HUDEP-2 (cell line): ENCODE results near the gene CDK19.

Experiments
- DNase-seq, 76 experiments: peaks; one replicate each; lab custom pipeline; 2025; ENCODE audit not compliant: unreplicated experiment in 76 of 76; lab: John Stamatoyannopoulos, UW

CDK19 gene

GRCh38 chr6:110665600-110665999 is 149.7 kb downstream of the CDK19 start:
- DNase-seq: no peak

- no peak for DNase-seq
These were observed 150.3 kb downstream of the CDK19 start for GRCh38 chr6:110664933-110665332.

DNA sequence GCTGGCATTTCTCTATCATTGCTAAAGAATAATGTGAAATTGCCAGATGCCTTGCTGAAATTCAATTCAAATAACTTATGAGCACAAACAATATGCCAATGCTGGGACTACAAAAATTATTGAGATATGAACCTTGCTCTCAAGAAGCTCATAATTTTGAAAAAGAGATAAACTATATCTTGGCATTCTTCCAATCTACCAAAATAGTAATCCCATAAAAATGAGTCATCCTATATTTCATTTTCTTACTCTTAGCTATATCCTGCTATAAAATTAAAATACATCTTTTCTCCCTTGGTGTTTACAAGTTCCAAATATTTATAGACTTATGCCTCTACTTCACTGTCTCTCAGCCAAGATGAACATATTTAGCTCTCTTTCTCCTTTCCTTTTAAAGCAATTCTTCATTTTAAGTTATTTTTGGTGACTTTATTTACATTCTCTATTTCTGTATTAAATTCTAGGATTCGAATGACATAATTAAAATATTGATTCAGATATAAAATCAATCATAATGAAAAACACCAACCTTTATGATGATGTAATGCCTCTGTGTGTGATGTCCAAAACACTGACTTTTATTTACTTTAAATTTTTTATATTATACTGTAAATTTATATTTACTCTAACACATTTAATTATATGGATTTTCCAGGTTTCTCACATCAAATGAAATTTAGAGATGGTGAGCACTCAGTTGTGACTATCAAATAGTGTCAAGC is 152.6 kb downstream of the CDK19 start:
- DNase-seq: no peak

- no peak for DNase-seq
These were observed 153.9 kb downstream of the CDK19 start for GRCh38 chr6:110661414-110661813.

- DNase-seq: no peak
These were observed 155.1 kb downstream of the CDK19 start for GRCh38 chr6:110660066-110660655.

- DNase-seq: no peak
These were observed 156.5 kb downstream of the CDK19 start for GRCh38 chr6:110658631-110659211.

- DNase-seq: peak in 23 of 76 experiments; percentile 2 to 64 (median 22)
These were observed 158.8 kb downstream of the CDK19 start for GRCh38 chr6:110656492-110656891.

- no peak for DNase-seq
These were observed 159.4 kb downstream of the CDK19 start for GRCh38 chr6:110655821-110656220.

GRCh38 chr6:110654096-110654820 is 161.0 kb downstream of the CDK19 start:
- no peak for DNase-seq

GRCh38 chr6:110653381-110653780 is 161.9 kb downstream of the CDK19 start:
- DNase-seq: no peak

GRCh38 chr6:110652520-110652919 is 162.7 kb downstream of the CDK19 start:
- DNase-seq: no peak

DNA sequence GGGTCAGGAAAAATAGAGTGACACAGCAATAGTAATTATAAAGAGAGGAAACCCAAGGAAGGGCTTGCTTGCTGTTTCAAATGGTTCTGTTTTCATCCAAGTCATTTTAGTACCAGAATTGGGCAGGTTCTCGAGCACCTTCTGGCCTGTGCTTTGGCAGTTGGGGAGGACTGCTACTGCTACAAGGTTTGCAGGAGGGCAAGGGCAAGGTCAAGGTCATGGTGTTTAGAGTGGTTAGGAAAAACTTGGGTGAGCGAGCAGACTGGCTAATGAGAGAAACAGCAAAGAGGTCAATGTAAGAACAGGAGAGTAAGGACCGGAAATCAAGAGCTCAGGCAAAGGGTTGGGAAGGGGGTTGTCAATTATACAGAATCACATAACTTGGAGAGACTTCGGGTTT is 164.5 kb downstream of the CDK19 start:
- no peak for DNase-seq

GRCh38 chr6:110649704-110650103 is 165.6 kb downstream of the CDK19 start:
- DNase-seq: no peak

DNA sequence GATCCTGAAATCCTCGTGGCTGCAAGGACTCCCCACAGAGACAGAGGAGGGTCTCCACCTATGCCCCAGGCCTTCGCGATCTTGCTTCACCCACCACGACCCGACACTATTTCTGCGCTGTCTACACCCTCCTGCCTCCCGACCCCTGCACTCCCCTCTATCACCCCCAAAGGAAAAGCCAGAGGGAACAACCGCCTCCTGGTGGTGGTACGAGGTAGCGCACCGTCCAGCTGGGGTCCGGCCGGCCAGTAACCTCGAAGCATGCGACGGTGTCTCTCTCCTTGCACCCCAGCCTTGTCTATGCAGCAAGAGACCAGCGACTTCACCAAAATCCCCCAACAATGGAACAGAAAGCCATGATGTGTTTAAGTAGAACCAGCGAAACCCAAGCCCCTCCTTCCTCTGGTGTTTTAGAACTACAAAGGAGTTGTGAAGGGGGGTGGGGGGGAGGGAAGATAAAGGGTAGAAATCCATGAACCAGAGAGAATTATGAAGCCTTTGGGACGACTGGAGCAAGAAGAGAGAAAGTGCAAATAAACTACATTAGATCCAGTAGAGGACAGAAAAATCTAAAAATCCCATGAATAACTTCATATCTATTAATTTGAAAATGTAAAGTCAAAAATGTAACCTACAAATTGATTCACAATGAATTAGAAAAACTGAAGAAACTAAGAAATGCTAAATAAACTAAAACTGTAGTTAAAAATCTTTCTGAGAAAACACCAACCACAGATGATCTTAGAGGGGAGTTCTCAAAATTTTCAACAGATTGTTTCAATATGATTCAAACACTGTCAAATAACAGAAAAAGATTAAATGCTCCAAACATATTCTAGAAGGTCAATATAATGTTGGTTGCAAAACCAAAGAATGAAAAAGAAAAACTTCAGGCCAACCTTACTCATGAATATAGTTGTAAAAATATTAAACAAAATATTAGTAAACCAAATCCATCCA is 168.0 kb downstream of the CDK19 start:
- DNase-seq: no peak

DNA sequence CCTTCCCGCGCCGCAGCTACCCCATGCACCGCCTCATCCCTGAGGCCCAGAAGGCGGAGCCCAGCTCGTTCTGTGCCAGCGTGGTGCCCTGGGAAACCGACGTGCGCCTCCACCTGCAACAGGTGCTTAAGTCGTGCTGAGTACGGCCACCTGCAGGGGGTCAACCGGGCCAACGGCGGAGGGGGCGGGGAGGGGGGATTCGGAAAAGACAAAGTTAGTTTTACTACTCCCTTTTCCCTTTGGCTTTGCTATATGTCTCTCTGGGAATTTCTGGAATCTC is 168.9 kb downstream of the CDK19 start:
- DNase-seq: no peak

GRCh38 chr6:110645685-110646418 is 169.4 kb downstream of the CDK19 start:
- DNase-seq: no peak

DNA sequence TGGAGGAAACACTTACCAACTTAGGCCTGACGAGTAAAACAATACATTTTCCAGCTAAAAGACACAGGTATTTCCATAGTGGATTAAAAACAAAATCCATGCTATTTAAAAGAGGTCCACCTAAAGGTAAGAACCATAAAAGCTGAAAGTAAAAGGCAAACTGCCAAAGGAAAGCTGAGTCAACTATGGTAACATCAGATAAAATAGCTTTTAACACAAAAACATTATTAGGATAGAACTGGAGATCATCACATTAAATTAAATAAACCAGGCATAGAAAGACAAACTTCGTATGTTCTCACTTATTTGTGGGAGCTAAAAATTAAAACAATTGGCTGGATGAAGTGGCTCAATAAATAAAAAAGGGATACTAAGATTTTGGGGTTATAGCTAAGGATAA is 172.1 kb downstream of the CDK19 start:
- DNase-seq: peak in 3 of 76 experiments; percentile 19 to 22 (median 20)

DNA sequence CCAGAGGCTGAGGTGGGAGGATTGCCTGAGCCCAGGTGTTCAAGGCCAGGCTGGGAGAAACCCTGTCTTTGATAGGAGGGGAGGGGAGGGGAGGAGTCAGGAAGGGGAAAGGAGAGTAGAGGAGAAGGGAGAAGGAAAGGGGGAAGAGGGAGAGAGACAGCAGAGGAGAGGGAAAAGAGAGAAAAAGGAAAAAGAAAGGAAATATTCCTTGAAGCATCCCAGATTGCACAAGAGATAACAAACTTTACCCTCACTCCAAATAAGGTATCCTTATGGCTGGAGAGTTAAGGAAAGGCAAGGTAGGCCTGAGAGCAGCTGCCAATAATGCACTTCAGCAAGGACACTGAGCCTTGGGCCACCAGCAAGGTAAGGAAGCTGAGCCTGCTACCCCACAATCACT is 172.6 kb downstream of the CDK19 start:
- DNase-seq: no peak

GRCh38 chr6:110636781-110637180 is 178.5 kb downstream of the CDK19 start:
- DNase-seq: no peak

DNA sequence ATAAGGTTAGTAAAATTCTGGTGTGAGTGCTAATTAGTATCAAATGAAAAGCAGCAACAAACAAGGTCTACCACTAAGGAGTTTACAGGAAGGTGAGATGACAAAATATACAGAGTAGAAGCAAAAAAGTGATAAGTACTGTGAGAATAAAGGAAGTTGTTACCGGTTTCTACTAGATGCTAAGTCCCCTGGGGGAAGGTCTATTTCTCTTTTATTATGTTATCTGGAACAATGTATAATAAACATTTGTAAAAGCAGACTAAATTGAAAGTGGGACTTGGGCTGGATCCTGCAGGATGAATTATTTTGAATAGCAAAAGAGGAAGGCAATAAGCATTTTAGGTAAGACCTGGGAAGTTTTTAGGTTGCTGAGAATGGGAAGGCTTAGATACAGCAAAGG is 180.2 kb downstream of the CDK19 start:
- DNase-seq: no peak
